ENCODE results near the gene SLC1A2.

GRCh38 chr11:35362521-35362980, 56.8 kb downstream of the SLC1A2 start:
- TF ChIP-seq EZH2 (IDR thresholded peaks at IDR 0.05; ENCODE audit: insufficient read depth, low read length) (no peak), CTCF (IDR thresholded peaks at IDR 0.05; ENCODE audit: insufficient read depth, low read depth, low read length) (no peak)
